IPS-18a (cell line): ENCODE data around the gene GFOD2.

Experiments used
- H3K27ac ChIP-seq: one replicate; pipeline ENCODE4 v1.5.1; 2013; ENCODE audit warnings: low read length
- H3K27me3 ChIP-seq: one replicate; pipeline ENCODE4 v1.6.1; 2013; ENCODE audit warnings: mild to moderate bottlenecking, low read length; ENCODE audit not compliant: control insufficient read depth, insufficient read depth
- H3K36me3 ChIP-seq: one replicate; pipeline ENCODE4 v1.6.1; 2013; ENCODE audit warnings: low read depth, low read length; ENCODE audit not compliant: control insufficient read depth
- H3K4me1 ChIP-seq: one replicate; pipeline ENCODE4 v1.6.1; 2013; ENCODE audit warnings: low read depth, low read length; ENCODE audit not compliant: control insufficient read depth
- H3K4me3 ChIP-seq: one replicate; pipeline ENCODE4 v1.5.1; 2013; ENCODE audit warnings: low read length
- H3K9ac ChIP-seq: one replicate; pipeline ENCODE4 v1.6.1; 2013; ENCODE audit warnings: mild to moderate bottlenecking, low read length, moderate library complexity
- H3K9me3 ChIP-seq: one replicate; pipeline ENCODE4 v1.6.1; 2013; ENCODE audit warnings: low read depth, low read length; ENCODE audit not compliant: control insufficient read depth

The GFOD2 gene

DNA sequence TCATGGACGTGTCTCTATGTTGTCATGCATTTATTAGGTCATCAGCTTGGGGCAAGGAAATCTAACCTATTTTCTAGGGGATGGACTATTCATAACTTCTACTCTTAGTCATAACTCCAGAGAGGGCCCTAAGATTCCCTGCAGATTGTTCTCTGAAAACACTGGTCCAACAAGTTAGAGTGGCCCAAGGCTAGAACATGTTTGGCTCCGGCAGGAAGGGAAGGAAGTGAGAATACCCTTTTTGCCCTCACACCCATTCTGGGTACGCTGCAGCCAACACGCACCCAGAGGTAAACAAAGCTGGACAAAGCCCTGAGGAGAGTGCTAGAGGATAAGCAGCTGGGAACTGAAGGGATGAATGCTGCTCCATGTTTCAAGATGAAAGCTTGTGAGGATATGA, 42.6 kb downstream of the GFOD2 start:
- H3K9me3 ChIP-seq, result no peaks in the 10 kb centered on the region
- H3K27me3 ChIP-seq, result no peaks in the 10 kb centered on the region
- H3K4me3 ChIP-seq, result no peak overlapping the region
- no peaks in the 10 kb centered on the region for H3K36me3 ChIP-seq
- H3K27ac ChIP-seq, result no peak overlapping the region
- H3K9ac ChIP-seq, result no peak overlapping the region
- H3K4me1 ChIP-seq, result no peaks in the 10 kb centered on the region

DNA sequence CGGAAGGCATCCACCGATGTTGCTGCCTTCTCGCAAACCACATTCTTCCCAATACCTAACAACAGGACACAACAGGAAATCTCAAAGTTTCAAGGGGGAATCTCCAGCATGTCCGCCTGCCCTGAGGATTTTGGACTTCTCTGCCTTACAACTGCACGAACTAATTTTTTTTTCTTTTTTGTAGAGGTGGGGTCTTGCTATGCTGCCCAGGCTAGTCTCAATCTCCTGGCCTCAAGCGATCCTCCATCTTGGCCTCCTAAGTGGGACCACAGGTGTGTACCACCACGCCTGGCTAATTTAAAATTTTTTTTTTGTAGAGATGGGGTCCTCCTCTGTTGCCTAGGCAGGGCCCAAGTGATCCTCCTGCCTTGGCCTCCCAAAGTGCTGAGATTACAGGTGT, 43.1 kb downstream of the GFOD2 start:
- Histone ChIP-seq H3K4me3 (no peak overlapping the region), H3K36me3 (no peaks in the 10 kb centered on the region), H3K9ac (no peak overlapping the region), H3K9me3 (no peaks in the 10 kb centered on the region), H3K27ac (no peak overlapping the region), H3K27me3 (no peaks in the 10 kb centered on the region), H3K4me1 (no peaks in the 10 kb centered on the region)

DNA sequence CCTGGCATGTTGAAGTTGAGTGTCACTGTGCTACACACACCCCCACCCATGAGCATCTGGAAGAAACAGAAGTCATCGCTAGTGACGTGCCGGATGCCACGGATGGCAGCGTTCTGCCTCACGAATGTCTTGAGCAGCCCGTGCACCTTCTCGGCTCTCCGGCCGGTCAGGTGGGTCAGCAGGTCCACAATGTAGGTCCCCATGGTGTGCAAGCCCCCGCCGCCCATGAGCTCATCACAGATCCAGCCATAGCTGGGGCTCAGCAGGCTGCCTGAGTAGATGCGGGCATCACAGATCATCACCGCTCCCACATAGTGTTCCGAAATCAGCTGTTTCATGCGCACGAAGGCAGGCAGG, 43.6 kb downstream of the GFOD2 start:
- H3K9ac ChIP-seq, result no peak overlapping the region
- H3K4me1 ChIP-seq, result no peaks in the 10 kb centered on the region
- no peak overlapping the region for H3K27ac ChIP-seq

DNA sequence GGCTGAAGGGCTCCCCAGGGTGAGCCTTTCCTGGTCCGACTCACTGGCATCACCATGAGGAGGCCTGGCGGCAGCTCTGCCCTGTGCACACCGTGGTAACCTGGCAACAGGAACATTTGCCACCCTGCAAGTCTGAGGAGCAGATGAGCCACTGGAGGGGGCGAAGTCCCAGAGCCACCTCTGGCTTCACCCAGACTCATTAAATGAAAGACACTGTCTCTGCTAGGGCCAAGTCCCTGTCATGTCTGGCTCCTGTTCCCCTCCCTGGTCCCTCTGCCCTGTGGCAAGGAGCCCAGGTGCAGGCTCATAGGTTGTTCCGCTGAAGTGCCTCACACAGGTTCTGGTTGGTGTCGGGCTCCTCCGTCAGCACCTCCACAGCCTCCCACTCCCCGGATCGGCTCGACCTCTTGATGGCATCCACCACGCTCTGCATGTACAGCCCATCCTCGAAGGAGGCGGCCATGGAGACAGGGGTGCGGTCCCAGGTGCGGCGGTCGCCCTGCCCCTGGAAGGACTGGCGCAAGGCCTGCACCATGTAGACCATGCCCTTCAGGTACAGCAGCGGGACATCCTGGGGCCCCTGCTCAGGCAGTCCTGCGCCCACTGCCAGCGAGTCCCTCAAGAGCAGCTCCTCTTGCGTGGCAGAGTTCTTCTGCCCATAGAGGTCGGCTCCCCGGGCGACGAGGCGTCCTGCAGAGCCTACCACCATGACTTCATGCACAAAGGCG, 44.1 kb downstream of the GFOD2 start:
- H3K27me3 ChIP-seq, result no peaks in the 10 kb centered on the region

More for the DNA sequence above, 43.6 kb downstream of the GFOD2 start:
- no peak overlapping the region for H3K4me3 ChIP-seq
- no peaks in the 10 kb centered on the region for H3K36me3 ChIP-seq
- no peaks in the 10 kb centered on the region for H3K27me3 ChIP-seq
- H3K9me3 ChIP-seq, result no peaks in the 10 kb centered on the region

DNA sequence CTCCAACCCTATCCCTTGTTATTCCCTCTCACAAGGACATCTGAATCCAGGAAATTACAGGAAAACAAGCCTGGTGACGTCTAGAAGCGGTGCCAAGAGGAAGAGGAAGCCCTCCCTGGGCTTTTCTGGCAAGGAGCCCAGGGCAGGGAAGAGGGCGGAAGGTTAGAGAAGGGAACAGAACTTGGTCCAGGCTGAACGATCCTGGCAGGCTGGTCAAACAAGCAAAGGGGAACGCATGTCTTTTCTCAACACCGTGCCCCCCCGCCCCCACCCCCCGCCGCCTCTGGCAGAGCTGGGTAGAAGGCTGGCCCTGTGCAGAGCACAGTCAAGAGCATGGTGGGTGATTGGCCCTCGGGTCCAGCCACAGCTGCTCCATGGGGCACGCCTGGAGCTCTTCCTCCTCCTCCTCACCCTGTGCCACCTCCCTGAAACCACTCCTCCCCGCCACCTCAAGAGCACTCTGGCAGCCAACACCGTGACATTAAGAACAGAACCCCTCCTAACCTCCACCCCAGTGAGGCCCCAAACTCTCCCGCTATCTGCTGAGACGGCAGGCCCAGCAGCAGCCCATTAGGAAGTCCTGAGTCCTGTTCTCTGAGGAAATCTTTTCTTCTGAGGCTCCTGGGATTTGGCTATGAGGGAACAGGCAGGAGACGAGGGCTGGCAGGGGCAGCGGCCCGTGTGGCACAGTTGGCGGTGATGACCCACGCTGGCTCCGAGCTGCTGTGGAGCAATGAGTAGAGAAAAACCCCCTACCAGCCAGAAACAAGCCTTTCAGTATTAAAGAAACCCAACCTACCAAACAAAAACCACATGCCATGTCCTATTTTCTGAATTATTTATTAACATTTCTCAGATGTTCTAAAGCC, 45.2 kb downstream of the GFOD2 start:
- Histone ChIP-seq H3K36me3 (no peaks in the 10 kb centered on the region), H3K4me1 (no peaks in the 10 kb centered on the region), H3K9ac (no peak overlapping the region), H3K27me3 (no peaks in the 10 kb centered on the region), H3K27ac (no peak overlapping the region), H3K9me3 (no peaks in the 10 kb centered on the region), H3K4me3 (no peak overlapping the region)

More for the DNA sequence above, 44.1 kb downstream of the GFOD2 start:
- Histone ChIP-seq H3K4me3 (no peak overlapping the region), H3K27ac (no peak overlapping the region), H3K4me1 (no peaks in the 10 kb centered on the region), H3K9ac (no peak overlapping the region), H3K9me3 (no peaks in the 10 kb centered on the region), H3K36me3 (no peaks in the 10 kb centered on the region)

DNA sequence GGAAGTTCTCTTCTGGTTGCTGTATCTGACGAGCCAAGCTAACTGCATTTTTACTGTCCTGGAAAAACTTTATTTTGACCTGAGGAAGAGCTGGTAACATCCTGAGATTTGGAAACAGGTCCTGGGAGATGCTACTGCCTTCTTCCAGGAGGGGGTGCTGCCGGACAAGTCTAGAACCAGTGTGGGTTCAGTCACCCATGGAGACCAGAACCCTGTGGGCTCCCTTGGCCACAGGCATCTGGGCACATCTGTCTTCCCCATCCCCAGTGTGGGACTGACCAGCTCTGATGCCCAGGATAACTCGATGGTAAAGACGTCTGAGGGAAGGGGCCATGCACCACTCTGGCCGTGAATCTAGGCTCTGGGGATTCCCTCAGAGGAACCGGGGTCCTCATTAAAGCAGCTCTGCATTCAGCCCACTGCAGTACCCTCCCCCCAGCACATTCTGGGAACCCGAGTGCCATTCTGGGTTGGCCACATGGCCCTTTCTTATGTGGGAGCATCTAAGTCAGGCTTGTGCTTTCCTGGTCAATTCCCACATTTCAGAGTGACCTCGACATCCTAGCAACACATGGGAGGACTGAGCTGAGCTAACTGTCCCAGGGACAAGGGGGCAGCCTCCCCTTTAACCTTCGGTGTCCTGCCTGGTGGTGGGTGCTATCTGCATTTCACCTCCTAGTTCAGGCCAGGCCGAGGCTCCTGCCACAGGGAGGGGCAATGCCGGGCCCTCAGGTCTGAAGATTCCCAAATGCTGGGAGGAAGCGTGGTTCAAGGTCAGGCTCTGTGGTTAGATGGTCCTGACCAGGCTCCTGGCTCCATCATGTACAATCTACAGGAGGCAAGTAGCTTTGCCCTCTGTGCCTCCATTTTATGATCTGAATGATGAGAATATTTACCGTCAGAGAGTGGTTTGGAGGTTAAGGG, 46.1 kb downstream of the GFOD2 start:
- H3K4me1 ChIP-seq, result no peaks in the 10 kb centered on the region
- H3K27me3 ChIP-seq, result no peaks in the 10 kb centered on the region
- H3K27ac ChIP-seq, result no peak overlapping the region
- H3K4me3 ChIP-seq, result no peak overlapping the region
- H3K9me3 ChIP-seq, result no peaks in the 10 kb centered on the region
- H3K9ac ChIP-seq, result no peak overlapping the region
- no peaks in the 10 kb centered on the region for H3K36me3 ChIP-seq

DNA sequence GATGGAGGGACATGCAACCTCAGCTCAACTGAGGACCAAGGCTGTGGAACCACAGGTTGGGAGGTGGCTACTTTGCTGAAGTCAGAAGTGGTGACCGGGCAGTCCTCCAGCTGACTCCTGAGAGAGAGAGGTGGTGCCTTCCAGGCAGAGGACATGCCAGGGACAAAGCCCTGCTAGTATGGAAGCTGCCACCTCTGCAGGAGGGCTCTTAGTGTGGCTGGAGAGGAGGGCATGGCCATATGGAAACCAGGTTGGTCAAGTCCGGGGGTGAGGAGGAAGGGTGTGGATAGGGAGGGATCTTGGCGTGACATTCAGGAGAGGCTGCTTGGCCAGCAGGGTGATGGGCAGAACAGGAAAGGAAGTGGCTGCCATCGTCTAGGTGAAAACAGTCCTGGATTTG, 46.8 kb downstream of the GFOD2 start:
- Histone ChIP-seq H3K9ac (no peak overlapping the region), H3K4me1 (peaks cover 2% of the 10 kb centered on the region), H3K27ac (no peak overlapping the region), H3K9me3 (no peaks in the 10 kb centered on the region), H3K27me3 (peaks cover 1% of the 10 kb centered on the region), H3K36me3 (no peaks in the 10 kb centered on the region), H3K4me3 (no peak overlapping the region)

DNA sequence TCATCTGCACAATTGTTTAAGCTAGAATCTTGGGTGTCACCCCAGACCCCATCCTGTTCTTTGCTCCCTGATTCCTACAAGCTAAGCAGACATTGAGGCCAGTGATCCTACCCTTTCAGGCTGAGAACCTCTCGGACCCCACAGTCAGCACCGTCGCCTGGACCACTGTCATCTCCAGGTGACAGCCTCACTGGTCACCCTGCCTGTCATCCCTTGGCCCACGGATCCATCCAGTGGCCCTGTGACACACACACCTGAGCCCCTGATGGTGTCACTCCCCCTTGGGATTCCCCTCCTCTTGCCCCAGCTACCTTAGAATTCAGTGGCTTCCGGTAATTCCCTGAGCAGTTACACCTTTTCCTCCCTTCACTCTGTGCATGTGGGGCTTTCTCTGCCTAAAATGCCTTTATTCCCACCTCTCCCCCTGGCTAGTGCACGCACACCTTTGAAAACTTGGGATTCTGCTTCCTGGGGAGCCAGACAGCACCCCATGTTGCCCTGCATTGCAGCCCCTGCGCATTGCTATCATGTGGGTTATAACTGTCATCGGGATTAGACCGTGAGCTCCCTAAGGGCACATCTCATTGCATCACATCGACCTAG, 49.5 kb downstream of the GFOD2 start:
- H3K4me1 ChIP-seq, result peaks cover 9% of the 10 kb centered on the region
- no peak overlapping the region for H3K4me3 ChIP-seq
- no peak overlapping the region for H3K27ac ChIP-seq
- H3K36me3 ChIP-seq, result no peaks in the 10 kb centered on the region
- H3K9ac ChIP-seq, result no peak overlapping the region
- H3K27me3 ChIP-seq, result peaks cover 5% of the 10 kb centered on the region
- no peaks in the 10 kb centered on the region for H3K9me3 ChIP-seq

DNA sequence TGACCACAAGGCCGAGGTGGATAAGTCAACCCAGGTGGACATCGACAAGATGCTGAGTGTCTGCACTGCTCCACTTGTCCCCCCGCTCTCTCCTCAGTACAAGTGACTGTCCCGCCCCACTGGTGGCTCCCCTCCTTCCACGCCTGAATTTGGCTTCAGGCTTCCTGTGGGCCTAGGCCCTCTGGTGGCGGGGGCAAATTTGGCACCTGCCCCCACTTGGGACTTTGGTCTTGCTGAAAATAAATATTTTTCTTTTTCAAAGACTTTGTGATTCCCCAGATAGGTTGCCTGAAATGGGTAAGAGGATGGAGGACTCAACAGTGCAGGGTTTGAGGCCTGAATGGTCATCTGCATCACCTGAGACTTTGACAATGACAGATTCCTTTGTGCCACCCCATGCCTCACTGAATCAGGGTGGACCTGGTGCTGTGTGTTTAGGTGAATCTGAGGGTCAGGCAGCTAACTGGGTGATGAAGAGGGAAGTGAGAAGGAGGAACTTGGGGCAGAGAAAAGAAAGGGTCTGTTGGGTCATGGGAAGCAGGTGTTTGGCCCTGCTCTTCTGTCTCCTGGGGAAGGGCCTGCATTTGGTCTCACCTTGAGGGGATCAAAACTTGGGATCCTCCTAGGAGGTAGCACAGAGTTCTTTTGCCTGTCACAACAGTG, 50.5 kb downstream of the GFOD2 start:
- Histone ChIP-seq H3K27me3 (peaks cover 5% of the 10 kb centered on the region), H3K27ac (no peak overlapping the region)

DNA sequence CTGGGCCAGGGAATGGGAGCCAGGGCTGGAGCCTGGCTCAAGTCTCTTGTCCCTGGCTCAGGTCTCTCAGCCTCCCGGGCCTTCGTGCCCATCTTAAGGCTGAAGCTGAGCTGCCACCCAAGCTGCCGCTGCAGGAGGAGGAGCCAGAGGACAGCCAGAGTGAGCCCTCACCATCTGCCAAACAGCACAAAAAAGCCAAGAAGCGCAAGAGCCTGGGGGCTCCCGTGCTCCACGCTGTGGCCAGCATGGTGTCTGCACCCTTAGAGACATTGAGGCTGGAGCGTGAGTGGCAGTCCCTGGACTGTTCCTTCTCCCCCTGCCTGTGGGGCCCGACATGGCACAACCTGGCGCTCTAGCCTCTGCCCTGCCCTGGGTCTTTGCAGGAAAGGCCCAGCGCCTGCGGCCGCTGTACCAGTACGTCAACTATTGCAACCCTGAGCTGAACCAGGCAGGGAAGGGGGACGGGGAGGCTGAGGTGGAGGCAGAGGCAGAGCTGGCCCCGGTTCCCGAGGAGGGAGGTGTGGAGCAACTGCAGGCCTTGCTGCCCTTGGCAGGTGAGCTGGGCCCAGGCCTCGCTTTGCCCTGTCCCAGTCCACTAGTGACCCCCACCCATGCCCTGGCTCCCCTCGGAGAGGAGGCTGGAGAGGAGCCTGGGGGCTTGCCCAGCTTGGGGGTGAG, 51.2 kb downstream of the GFOD2 start:
- Histone ChIP-seq H3K4me3 (no peak overlapping the region), H3K27me3 (peaks cover 5% of the 10 kb centered on the region), H3K9ac (no peak overlapping the region), H3K27ac (no peak overlapping the region), H3K4me1 (peaks cover 9% of the 10 kb centered on the region), H3K9me3 (no peaks in the 10 kb centered on the region), H3K36me3 (no peaks in the 10 kb centered on the region)

More for the DNA sequence above, 50.5 kb downstream of the GFOD2 start:
- no peak overlapping the region for H3K9ac ChIP-seq
- H3K4me3 ChIP-seq, result no peak overlapping the region
- H3K9me3 ChIP-seq, result no peaks in the 10 kb centered on the region
- no peaks in the 10 kb centered on the region for H3K36me3 ChIP-seq
- H3K4me1 ChIP-seq, result peaks cover 9% of the 10 kb centered on the region
